Keratinocyte (primary cell): ENCODE measurements around the gene RAB11FIP4. TPM values are rescaled to one million over a fixed set of nuclear protein-coding genes. Genes with fewer than 3 reads are reported as not detected.

Source experiments
- DNase-seq: peaks from one replicate; pipeline ENCODE4 v3.0.0-alpha.2; 2011; ENCODE audit warnings: low read depth, missing footprints, low spot score
- FAIRE-seq: peaks from 2 replicates; lab custom pipeline; 2011; peaks lifted over from hg19 to GRCh38; lab: Jason Lieb, UNC
- H2AFZ ChIP-seq: 2 replicates; pipeline ENCODE4 v1.6.0; 2012; ENCODE audit warnings: low read length, control low read depth, inconsistent platforms; ENCODE audit not compliant: control insufficient read depth
- H3K27ac ChIP-seq: 2 replicates; pipeline ENCODE4 v1.5.1; 2011; ENCODE audit warnings: low read length; ENCODE audit not compliant: control insufficient read depth, insufficient read depth
- H3K27me3 ChIP-seq: 3 replicates; pipeline ENCODE4 v1.6.0; 2011; ENCODE audit warnings: low read length; ENCODE audit not compliant: control insufficient read depth, insufficient read depth; ENCODE audit errors: extremely low read depth
- H3K36me3 ChIP-seq, 2 experiments: 2 replicates in 1 of 2; 3 replicates in 1 of 2; pipeline ENCODE4 v1.5.1; 2011; ENCODE audit warnings: low read length in 2 of 2, mild to moderate bottlenecking in 1 of 2; ENCODE audit not compliant: control insufficient read depth in 2 of 2, insufficient read depth in 2 of 2; ENCODE audit errors: extremely low read depth in 1 of 2
- H3K4me1 ChIP-seq: 3 replicates; pipeline ENCODE4 v1.5.1; 2011; ENCODE audit warnings: low read length; ENCODE audit not compliant: control insufficient read depth, insufficient read depth; ENCODE audit errors: extremely low read depth
- H3K4me2 ChIP-seq: 3 replicates; pipeline ENCODE4 v1.6.0; 2011; ENCODE audit warnings: low read depth, low read length; ENCODE audit not compliant: control insufficient read depth, insufficient read depth; ENCODE audit errors: extremely low read depth
- H3K4me3 ChIP-seq, 3 experiments: fragments of 200-600 bp in 1 of 3; sonication (generic) in 1 of 3; 2 replicates in 2 of 3; 3 replicates in 1 of 3; pipeline ENCODE4 v1.5.1; 2011 to 2016; ENCODE audit warnings: low read length in 3 of 3, mild to moderate bottlenecking in 3 of 3, control low read depth in 2 of 3, inconsistent platforms in 1 of 3, low read depth in 1 of 3, mixed read lengths in 1 of 3, mixed run types in 1 of 3, moderate library complexity in 1 of 3; ENCODE audit not compliant: control insufficient read depth in 2 of 3, insufficient read depth in 2 of 3; ENCODE audit errors: extremely low read depth in 1 of 3
- H3K79me2 ChIP-seq: 2 replicates; pipeline ENCODE4 v1.6.0; 2012; ENCODE audit warnings: low read length; ENCODE audit not compliant: control insufficient read depth, insufficient read depth
- H3K9ac ChIP-seq: 3 replicates; pipeline ENCODE4 v1.6.0; 2011; ENCODE audit warnings: low read length; ENCODE audit not compliant: control insufficient read depth, insufficient read depth; ENCODE audit errors: extremely low read depth
- H3K9me1 ChIP-seq: 3 replicates; pipeline ENCODE4 v1.6.0; 2011; ENCODE audit warnings: low read length; ENCODE audit not compliant: control insufficient read depth, insufficient read depth; ENCODE audit errors: extremely low read depth
- H3K9me3 ChIP-seq: 2 replicates; pipeline ENCODE4 v1.5.1; 2012; ENCODE audit warnings: low read depth, low read length; ENCODE audit not compliant: control insufficient read depth
- H4K20me1 ChIP-seq: 3 replicates; pipeline ENCODE4 v1.6.0; 2011; ENCODE audit warnings: low read length; ENCODE audit not compliant: control insufficient read depth, insufficient read depth; ENCODE audit errors: extremely low read depth
- EZH2 ChIP-seq: IDR thresholded peaks from one replicate; pipeline ENCODE4 v1.6.1; 2012; ENCODE audit warnings: inconsistent platforms, mild to moderate bottlenecking, low read length, moderate library complexity
- dilution Hi-C: fragments of 300-500 bp; cut with MboI; formaldehyde crosslinking; loops from one replicate; pipeline ENCODE4 v1.7.0; 2020; ENCODE audit warnings: low sequenced_read_pairs; ENCODE audit not compliant: extremely low pct_ligation_motif_present
- polyA plus RNA-seq, 5 experiments: library from polyadenylated mRNA; depleted of rRNA in 3 of 5; stranded (reverse) in 3 of 5; stranded (forward) in 1 of 5; unstranded in 1 of 5; fragments of >200 nt; gene quantifications; 1 replicate in 1 of 5; 2 replicates in 3 of 5; 3 replicates in 1 of 5; pipeline versions ENCODE4 v1.2.1 to v1.2.3, GENCODE V29; 2011 to 2012; ENCODE audit warnings: missing spikeins in 2 of 5, low read depth in 1 of 5, low replicate concordance in 1 of 5
- TF ChIP-seq, protein P1 (sequence below), 3 experiments: IDR thresholded peaks in 1 of 3; conservative IDR thresholded peaks in 1 of 3; optimal IDR thresholded peaks in 1 of 3; 2 replicates in 2 of 3; 3 replicates in 1 of 3; pipeline versions ENCODE3 to v1.5.1; 2011; ENCODE audit warnings: low read length in 3 of 3, mild to moderate bottlenecking in 3 of 3, moderate library complexity in 2 of 3, control low read depth in 1 of 3, inconsistent platforms in 1 of 3; ENCODE audit not compliant: insufficient read depth in 2 of 3; ENCODE audit errors: extremely low read depth in 1 of 3

The RAB11FIP4 gene
- polyA plus RNA-seq, 1 donor (not counting 4 experiments of a cell fraction or from before 2014, with no cell fraction given): 9.1 TPM

DNA sequence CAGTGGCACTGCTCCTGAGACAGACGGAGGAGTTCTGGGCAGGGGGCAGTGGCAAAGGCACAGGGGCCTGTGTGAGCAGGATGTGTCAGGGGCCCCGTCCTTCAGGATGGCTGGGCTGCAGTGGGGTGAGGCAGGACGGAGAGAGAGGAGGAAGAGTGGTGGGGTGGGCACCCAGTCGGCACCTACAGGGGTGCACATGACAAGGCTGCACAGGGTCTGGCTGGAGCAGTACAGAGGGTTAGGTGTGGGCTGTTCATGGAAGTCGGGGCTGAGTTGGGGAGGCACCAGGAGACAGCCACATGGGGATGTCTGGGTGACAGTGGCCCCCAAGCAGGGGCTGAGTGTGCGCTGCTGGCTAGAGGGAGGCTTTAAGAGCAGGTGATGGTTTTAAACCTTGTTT is 106.0 kb downstream of the RAB11FIP4 start:
- H3K4me1 ChIP-seq: peaks cover 44% of the 10 kb centered on the region
- H2AFZ ChIP-seq: no peak overlapping the region
- H3K27me3 ChIP-seq: no peaks in the 10 kb centered on the region
- no peak overlapping the region for H3K4me2 ChIP-seq
- no peaks in the 10 kb centered on the region for H3K36me3 ChIP-seq
- H4K20me1 ChIP-seq: no peaks in the 10 kb centered on the region
- H3K9me1 ChIP-seq: peaks cover 6% of the 10 kb centered on the region
- no peak overlapping the region for H3K4me3 ChIP-seq
- dilution Hi-C loops: no loop called here
- DNase-seq (no peak), FAIRE-seq (no peak)
- no peak overlapping the region for H3K27ac ChIP-seq
- H3K9ac ChIP-seq: no peak overlapping the region
- TF ChIP-seq EZH2: no peak
- TF ChIP-seq, protein P1, sequence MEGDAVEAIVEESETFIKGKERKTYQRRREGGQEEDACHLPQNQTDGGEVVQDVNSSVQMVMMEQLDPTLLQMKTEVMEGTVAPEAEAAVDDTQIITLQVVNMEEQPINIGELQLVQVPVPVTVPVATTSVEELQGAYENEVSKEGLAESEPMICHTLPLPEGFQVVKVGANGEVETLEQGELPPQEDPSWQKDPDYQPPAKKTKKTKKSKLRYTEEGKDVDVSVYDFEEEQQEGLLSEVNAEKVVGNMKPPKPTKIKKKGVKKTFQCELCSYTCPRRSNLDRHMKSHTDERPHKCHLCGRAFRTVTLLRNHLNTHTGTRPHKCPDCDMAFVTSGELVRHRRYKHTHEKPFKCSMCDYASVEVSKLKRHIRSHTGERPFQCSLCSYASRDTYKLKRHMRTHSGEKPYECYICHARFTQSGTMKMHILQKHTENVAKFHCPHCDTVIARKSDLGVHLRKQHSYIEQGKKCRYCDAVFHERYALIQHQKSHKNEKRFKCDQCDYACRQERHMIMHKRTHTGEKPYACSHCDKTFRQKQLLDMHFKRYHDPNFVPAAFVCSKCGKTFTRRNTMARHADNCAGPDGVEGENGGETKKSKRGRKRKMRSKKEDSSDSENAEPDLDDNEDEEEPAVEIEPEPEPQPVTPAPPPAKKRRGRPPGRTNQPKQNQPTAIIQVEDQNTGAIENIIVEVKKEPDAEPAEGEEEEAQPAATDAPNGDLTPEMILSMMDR (optimal IDR thresholded peaks at IDR 0.05 in 1 of 3, IDR thresholded peaks at IDR 0.05 in 1 of 3, conservative IDR thresholded peaks at IDR 0.05 in 1 of 3; ENCODE audit: extremely low read depth in 1 of 3, insufficient read depth in 2 of 3, low read length in 3 of 3): no peak
- peaks cover 5% of the 10 kb centered on the region for H3K79me2 ChIP-seq
- no peaks in the 10 kb centered on the region for H3K9me3 ChIP-seq

DNA sequence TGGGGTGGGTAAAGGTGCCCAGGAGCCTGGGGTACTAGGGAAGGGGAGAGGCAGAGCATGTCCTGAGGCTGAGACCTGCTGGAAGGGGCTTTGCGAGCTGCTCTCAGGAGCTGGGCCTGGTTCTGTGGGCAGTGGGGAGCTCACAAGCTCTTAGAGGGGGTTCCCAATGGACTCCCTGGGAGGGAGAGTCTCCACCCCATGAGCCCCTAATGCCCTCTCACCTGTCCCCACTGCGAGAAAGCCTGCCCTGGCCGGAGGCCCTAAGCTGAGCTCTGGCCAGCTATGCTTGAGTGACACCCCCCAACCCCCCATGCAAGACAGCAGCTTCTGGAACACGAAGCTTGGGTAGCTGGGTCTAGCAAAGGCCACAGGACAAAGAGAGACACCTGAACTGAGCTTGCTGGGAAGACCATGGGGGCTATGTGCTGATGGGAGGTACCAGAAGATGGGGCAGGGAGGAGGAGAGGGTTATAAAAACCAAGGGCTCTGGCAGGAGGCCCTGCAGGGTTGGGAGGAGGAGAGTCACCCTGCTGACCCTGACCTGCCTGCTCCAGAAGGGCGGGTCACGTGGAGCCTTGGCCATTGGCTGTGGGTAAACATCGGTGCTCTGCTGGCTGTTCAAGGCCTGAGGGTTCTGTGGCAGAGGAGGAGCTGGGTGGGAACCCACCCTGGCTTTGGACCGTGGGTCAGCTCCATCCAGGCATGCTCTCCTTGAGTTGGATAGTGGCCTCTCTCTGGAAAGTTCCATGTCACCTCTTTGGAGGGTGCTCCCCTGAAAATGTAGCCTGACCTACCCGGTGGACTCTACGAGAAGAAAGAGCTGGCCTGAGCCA is 106.7 kb downstream of the RAB11FIP4 start:
- FAIRE-seq (no peak), DNase-seq (no peak)
- H3K27me3 ChIP-seq: no peaks in the 10 kb centered on the region
- H3K9ac ChIP-seq: no peak overlapping the region
- peaks cover 3% of the 10 kb centered on the region for H3K79me2 ChIP-seq
- H4K20me1 ChIP-seq: no peaks in the 10 kb centered on the region
- no peak overlapping the region for H2AFZ ChIP-seq
- no peak for TF ChIP-seq EZH2
- TF ChIP-seq, protein P1 (optimal IDR thresholded peaks at IDR 0.05 in 1 of 3, IDR thresholded peaks at IDR 0.05 in 1 of 3, conservative IDR thresholded peaks at IDR 0.05 in 1 of 3; ENCODE audit: extremely low read depth in 1 of 3, insufficient read depth in 2 of 3, low read length in 3 of 3): no peak
- H3K9me1 ChIP-seq: peaks cover 3% of the 10 kb centered on the region
- H3K4me3 ChIP-seq: no peak overlapping the region
- H3K9me3 ChIP-seq: no peaks in the 10 kb centered on the region
- dilution Hi-C loops: no loop called here
- peaks cover 36% of the 10 kb centered on the region for H3K4me1 ChIP-seq
- no peak overlapping the region for H3K27ac ChIP-seq
- H3K36me3 ChIP-seq: no peaks in the 10 kb centered on the region
- H3K4me2 ChIP-seq: no peak overlapping the region
